ENCODE data around the gene PHEX. TPM values are rescaled to one million over a fixed set of nuclear protein-coding genes. Genes with fewer than 3 reads are reported as not detected.

Gene PHEX
- polyA plus RNA-seq, 1 donor (not counting 4 experiments of a cell fraction or from before 2014, with no cell fraction given), result 0.80 TPM

- Histone ChIP-seq H3K9me3 (ENCODE audit: control insufficient read depth, low read depth, low read length) (no peaks in the 10 kb centered on the region), H3K36me3 (ENCODE audit: control insufficient read depth in 2 of 2, extremely low read depth in 1 of 2, insufficient read depth in 2 of 2, low read length in 2 of 2) (no peaks in the 10 kb centered on the region), H3K27ac (ENCODE audit: control insufficient read depth, insufficient read depth, low read length) (no peak overlapping the region), H3K9ac (ENCODE audit: control insufficient read depth, extremely low read depth, insufficient read depth, low read length) (no peak overlapping the region), H3K9me1 (ENCODE audit: control insufficient read depth, extremely low read depth, insufficient read depth, low read length) (no peaks in the 10 kb centered on the region), H3K27me3 (ENCODE audit: control insufficient read depth, extremely low read depth, insufficient read depth, low read length) (no peaks in the 10 kb centered on the region), H3K4me1 (ENCODE audit: control insufficient read depth, extremely low read depth, insufficient read depth, low read length) (peaks cover 17% of the 10 kb centered on the region), H3K79me2 (ENCODE audit: control insufficient read depth, insufficient read depth, low read length) (no peaks in the 10 kb centered on the region), H3K4me3 (ENCODE audit: control insufficient read depth in 2 of 3, extremely low read depth in 1 of 3, insufficient read depth in 2 of 3, low read depth in 1 of 3, low read length in 3 of 3) (no peak overlapping the region), H4K20me1 (ENCODE audit: control insufficient read depth, extremely low read depth, insufficient read depth, low read length) (no peaks in the 10 kb centered on the region), H3K4me2 (ENCODE audit: control insufficient read depth, extremely low read depth, insufficient read depth, low read depth, low read length) (no peak overlapping the region), H2AFZ (ENCODE audit: control insufficient read depth, low read length) (no peak overlapping the region)
- dilution Hi-C loops (cut with MboI; ENCODE audit: extremely low pct_ligation_motif_present, low sequenced_read_pairs), result no loop called here
- TF ChIP-seq EZH2 (IDR thresholded peaks at IDR 0.05; ENCODE audit: low read length), result no peak
- no peak for TF ChIP-seq CTCF (optimal IDR thresholded peaks at IDR 0.05 in 1 of 3, IDR thresholded peaks at IDR 0.05 in 1 of 3, conservative IDR thresholded peaks at IDR 0.05 in 1 of 3; ENCODE audit: extremely low read depth in 1 of 3, insufficient read depth in 2 of 3, low read length in 3 of 3)
- FAIRE-seq (no peak), DNase-seq (ENCODE audit: low read depth, low spot score) (no peak)
Observed at GRCh38 chrX:22249371-22249770, 217.2 kb downstream of the PHEX start.

GRCh38 chrX:22268706-22269105 is 236.6 kb downstream of the PHEX start:
- Histone ChIP-seq H3K9me1 (ENCODE audit: control insufficient read depth, extremely low read depth, insufficient read depth, low read length) (no peaks in the 10 kb centered on the region), H3K4me3 (ENCODE audit: control insufficient read depth in 2 of 3, extremely low read depth in 1 of 3, insufficient read depth in 2 of 3, low read depth in 1 of 3, low read length in 3 of 3) (no peak overlapping the region), H4K20me1 (ENCODE audit: control insufficient read depth, extremely low read depth, insufficient read depth, low read length) (no peaks in the 10 kb centered on the region), H3K27me3 (ENCODE audit: control insufficient read depth, extremely low read depth, insufficient read depth, low read length) (no peaks in the 10 kb centered on the region), H3K27ac (ENCODE audit: control insufficient read depth, insufficient read depth, low read length) (no peak overlapping the region), H2AFZ (ENCODE audit: control insufficient read depth, low read length) (no peak overlapping the region), H3K36me3 (ENCODE audit: control insufficient read depth in 2 of 2, extremely low read depth in 1 of 2, insufficient read depth in 2 of 2, low read length in 2 of 2) (no peaks in the 10 kb centered on the region), H3K4me2 (ENCODE audit: control insufficient read depth, extremely low read depth, insufficient read depth, low read depth, low read length) (no peak overlapping the region), H3K79me2 (ENCODE audit: control insufficient read depth, insufficient read depth, low read length) (no peaks in the 10 kb centered on the region), H3K9me3 (ENCODE audit: control insufficient read depth, low read depth, low read length) (no peaks in the 10 kb centered on the region), H3K4me1 (ENCODE audit: control insufficient read depth, extremely low read depth, insufficient read depth, low read length) (no peaks in the 10 kb centered on the region), H3K9ac (ENCODE audit: control insufficient read depth, extremely low read depth, insufficient read depth, low read length) (no peak overlapping the region)
- DNase-seq (ENCODE audit: low read depth, low spot score) (no peak), FAIRE-seq (no peak)
- dilution Hi-C loops (cut with MboI; ENCODE audit: extremely low pct_ligation_motif_present, low sequenced_read_pairs), result no loop called here
- TF ChIP-seq CTCF (optimal IDR thresholded peaks at IDR 0.05 in 1 of 3, IDR thresholded peaks at IDR 0.05 in 1 of 3, conservative IDR thresholded peaks at IDR 0.05 in 1 of 3; ENCODE audit: extremely low read depth in 1 of 3, insufficient read depth in 2 of 3, low read length in 3 of 3) (no peak), EZH2 (IDR thresholded peaks at IDR 0.05; ENCODE audit: low read length) (no peak)
